Measurements from ENCODE around the gene TBC1D17.

DNA sequence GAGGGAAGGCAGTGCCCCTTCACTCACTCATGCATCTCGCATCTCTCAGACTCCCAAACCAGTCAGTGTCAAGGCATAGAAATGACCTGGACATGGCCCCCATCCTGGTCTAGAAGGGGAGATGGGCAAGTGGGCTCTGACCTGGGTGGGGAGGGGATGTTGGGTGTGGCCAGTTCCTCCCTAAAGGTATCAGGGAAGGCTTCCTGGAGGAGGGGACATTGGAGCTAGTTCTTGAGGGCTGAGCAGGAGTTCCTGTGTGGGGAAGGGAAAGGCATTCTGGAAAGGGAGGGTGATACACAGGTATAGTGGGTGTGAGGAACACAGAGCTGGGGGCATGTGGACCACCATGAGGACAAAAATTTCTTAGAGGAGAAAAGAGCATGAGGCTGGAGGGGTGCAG, 15.2 kb downstream of the TBC1D17 start:
- TF ChIP-seq, protein P1, sequence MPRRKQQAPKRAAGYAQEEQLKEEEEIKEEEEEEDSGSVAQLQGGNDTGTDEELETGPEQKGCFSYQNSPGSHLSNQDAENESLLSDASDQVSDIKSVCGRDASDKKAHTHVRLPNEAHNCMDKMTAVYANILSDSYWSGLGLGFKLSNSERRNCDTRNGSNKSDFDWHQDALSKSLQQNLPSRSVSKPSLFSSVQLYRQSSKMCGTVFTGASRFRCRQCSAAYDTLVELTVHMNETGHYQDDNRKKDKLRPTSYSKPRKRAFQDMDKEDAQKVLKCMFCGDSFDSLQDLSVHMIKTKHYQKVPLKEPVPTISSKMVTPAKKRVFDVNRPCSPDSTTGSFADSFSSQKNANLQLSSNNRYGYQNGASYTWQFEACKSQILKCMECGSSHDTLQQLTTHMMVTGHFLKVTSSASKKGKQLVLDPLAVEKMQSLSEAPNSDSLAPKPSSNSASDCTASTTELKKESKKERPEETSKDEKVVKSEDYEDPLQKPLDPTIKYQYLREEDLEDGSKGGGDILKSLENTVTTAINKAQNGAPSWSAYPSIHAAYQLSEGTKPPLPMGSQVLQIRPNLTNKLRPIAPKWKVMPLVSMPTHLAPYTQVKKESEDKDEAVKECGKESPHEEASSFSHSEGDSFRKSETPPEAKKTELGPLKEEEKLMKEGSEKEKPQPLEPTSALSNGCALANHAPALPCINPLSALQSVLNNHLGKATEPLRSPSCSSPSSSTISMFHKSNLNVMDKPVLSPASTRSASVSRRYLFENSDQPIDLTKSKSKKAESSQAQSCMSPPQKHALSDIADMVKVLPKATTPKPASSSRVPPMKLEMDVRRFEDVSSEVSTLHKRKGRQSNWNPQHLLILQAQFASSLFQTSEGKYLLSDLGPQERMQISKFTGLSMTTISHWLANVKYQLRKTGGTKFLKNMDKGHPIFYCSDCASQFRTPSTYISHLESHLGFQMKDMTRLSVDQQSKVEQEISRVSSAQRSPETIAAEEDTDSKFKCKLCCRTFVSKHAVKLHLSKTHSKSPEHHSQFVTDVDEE (CRISPR knock-in tag; IDR thresholded peaks at IDR 0.05) = no peak
- TF ChIP-seq GLIS3 (CRISPR knock-in tag; IDR thresholded peaks at IDR 0.05) = no peak
- peak; percentile 87 for TF ChIP-seq ZFP3 (CRISPR knock-in tag; IDR thresholded peaks at IDR 0.05)
- TF ChIP-seq, protein P2, sequence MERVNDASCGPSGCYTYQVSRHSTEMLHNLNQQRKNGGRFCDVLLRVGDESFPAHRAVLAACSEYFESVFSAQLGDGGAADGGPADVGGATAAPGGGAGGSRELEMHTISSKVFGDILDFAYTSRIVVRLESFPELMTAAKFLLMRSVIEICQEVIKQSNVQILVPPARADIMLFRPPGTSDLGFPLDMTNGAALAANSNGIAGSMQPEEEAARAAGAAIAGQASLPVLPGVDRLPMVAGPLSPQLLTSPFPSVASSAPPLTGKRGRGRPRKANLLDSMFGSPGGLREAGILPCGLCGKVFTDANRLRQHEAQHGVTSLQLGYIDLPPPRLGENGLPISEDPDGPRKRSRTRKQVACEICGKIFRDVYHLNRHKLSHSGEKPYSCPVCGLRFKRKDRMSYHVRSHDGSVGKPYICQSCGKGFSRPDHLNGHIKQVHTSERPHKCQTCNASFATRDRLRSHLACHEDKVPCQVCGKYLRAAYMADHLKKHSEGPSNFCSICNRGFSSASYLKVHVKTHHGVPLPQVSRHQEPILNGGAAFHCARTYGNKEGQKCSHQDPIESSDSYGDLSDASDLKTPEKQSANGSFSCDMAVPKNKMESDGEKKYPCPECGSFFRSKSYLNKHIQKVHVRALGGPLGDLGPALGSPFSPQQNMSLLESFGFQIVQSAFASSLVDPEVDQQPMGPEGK (CRISPR knock-in tag; IDR thresholded peaks at IDR 0.05; ENCODE audit: borderline replicate concordance) = no peak
- no peak for TF ChIP-seq ZC3H10 (CRISPR knock-in tag; IDR thresholded peaks at IDR 0.05)

Measured in SK-N-SH treated with all-trans-retinoic acid at 6 μM for 48 hours (cell line).